K562 (cell line): Measurements from ENCODE around the gene KLHL25. TPM values are rescaled to one million over a fixed set of nuclear protein-coding genes. Genes with fewer than 3 reads are reported as not detected.

Experiments used
- ATAC-seq: fragments of 200-7000 bp; cut with Tn5 transposase; 3 replicates; pipeline ENCODE4 v1.9.1; 2020; ENCODE audit warnings: moderate library complexity
- BruUV-seq: library from RNA; stranded (reverse); fragments of 400-500 nt; replicated peaks from 2 replicates; lab custom pipeline; 2021; lab: Mats Ljungman, UMichigan
- CTCF ChIA-PET: fragments of 300-600 bp; formaldehyde crosslinking; extraction: SDS; loops from one replicate; lab custom pipeline; 2021; ENCODE audit warnings: low intra/inter-chr PET ratio; lab: Yijun Ruan, JAX
- POLR2A ChIA-PET: fragments of 300-600, 350-650 bp; sonication (Branson Sonifier 250); formaldehyde crosslinking; extraction: SDS; loops from one replicate; lab custom pipeline; 2021; ENCODE audit warnings: antibody characterized with exemption, inconsistent platforms; lab: Yijun Ruan, JAX
- DNase-seq, 4 experiments: peaks; one replicate each; pipeline versions ENCODE4 v3.0.0 to v3.0.0-alpha.2; 2011 to 2018; ENCODE audit warnings: low spot score in 3 of 4, mixed read lengths in 3 of 4; ENCODE audit errors: extremely low read depth in 1 of 4
- FAIRE-seq: peaks from 2 replicates; lab custom pipeline; 2011; peaks lifted over from hg19 to GRCh38; lab: Jason Lieb, UNC
- H2AFZ ChIP-seq: 2 replicates; pipeline ENCODE4 v1.6.0; 2011; ENCODE audit warnings: low read depth, low read length, control low read depth, inconsistent platforms
- H3K27ac ChIP-seq: fragments of 200-600 bp; 3 replicates; pipeline ENCODE4 v1.8.0; 2011; ENCODE audit warnings: low read depth, mild to moderate bottlenecking, control low read depth, inconsistent platforms, low read length, moderate library complexity, mixed read lengths; ENCODE audit errors: extremely low read depth
- H3K27me3 ChIP-seq, 2 experiments: fragments of 300-600 bp in 1 of 2; 2 replicates in 1 of 2; 3 replicates in 1 of 2; pipeline versions ENCODE4 v1.6.0 to v1.8.0; 2011; ENCODE audit warnings: inconsistent platforms in 2 of 2, low read length in 2 of 2, mild to moderate bottlenecking in 1 of 2, mixed read lengths in 1 of 2, moderate library complexity in 1 of 2; ENCODE audit not compliant: control insufficient read depth in 2 of 2, insufficient read depth in 2 of 2
- H3K36me3 ChIP-seq: fragments of 300-600 bp; 3 replicates; pipeline ENCODE4 v1.8.0; 2011; ENCODE audit warnings: mild to moderate bottlenecking, low read length, inconsistent platforms; ENCODE audit not compliant: control insufficient read depth, insufficient read depth
- H3K4me1 ChIP-seq, 2 experiments: fragments of 200-600 bp in 1 of 2; replicated peaks in 1 of 2; 2 replicates in 1 of 2; 3 replicates in 1 of 2; pipeline versions ENCODE4 v1.5.1 to v1.8.0; 2011; ENCODE audit warnings: inconsistent platforms in 2 of 2, low read length in 2 of 2, mild to moderate bottlenecking in 1 of 2, mixed read lengths in 1 of 2, moderate library complexity in 1 of 2; ENCODE audit not compliant: control insufficient read depth in 2 of 2, insufficient read depth in 2 of 2
- H3K4me2 ChIP-seq: 2 replicates; pipeline ENCODE4 v1.6.1; 2011; ENCODE audit warnings: low read length, control low read depth, inconsistent platforms, mixed read lengths; ENCODE audit not compliant: insufficient read depth
- H3K4me3 ChIP-seq: fragments of 200-600 bp; sonication (generic), shearing (Covaris generic); 2 replicates; pipeline ENCODE4 v1.5.1; 2016; ENCODE audit warnings: control low read depth, inconsistent platforms
- H3K79me2 ChIP-seq: fragments of 200-600 bp; 3 replicates; pipeline ENCODE4 v1.8.0; 2011; ENCODE audit warnings: low read length, inconsistent platforms; ENCODE audit not compliant: control insufficient read depth, insufficient read depth
- H3K9ac ChIP-seq, 2 experiments: 2 replicates each; pipeline versions ENCODE4 v1.6.0 to v1.6.1; 2011; ENCODE audit warnings: low read depth in 2 of 2, low read length in 2 of 2, control low read depth in 1 of 2, inconsistent platforms in 1 of 2, mild to moderate bottlenecking in 1 of 2, mixed read lengths in 1 of 2; ENCODE audit not compliant: insufficient read depth in 1 of 2
- H3K9me1 ChIP-seq: one replicate; pipeline ENCODE4 v1.6.0; 2011; ENCODE audit warnings: inconsistent platforms, mild to moderate bottlenecking, low read length, moderate library complexity; ENCODE audit not compliant: control insufficient read depth, insufficient read depth
- H3K9me3 ChIP-seq: replicated peaks from 2 replicates; pipeline ENCODE4 v1.5.1; 2011; ENCODE audit warnings: low read depth, low read length, inconsistent platforms; ENCODE audit not compliant: control insufficient read depth, insufficient read depth
- H4K20me1 ChIP-seq: replicated peaks from 2 replicates; pipeline ENCODE4 v1.6.1; 2011; ENCODE audit warnings: low read length, inconsistent platforms, mixed read lengths; ENCODE audit not compliant: control insufficient read depth, insufficient read depth
- GATA2 ChIP-seq: sonication (generic); formaldehyde crosslinking; IDR thresholded peaks from 2 replicates; pipeline ENCODE4 v1.4.0; 2020; ENCODE audit warnings: mild to moderate bottlenecking, missing genetic modification reagents
- HDGF ChIP-seq: fragments of 450-650 bp; IDR thresholded peaks from 2 replicates; pipeline ENCODE4 v1.6.1; 2016
- KDM2B ChIP-seq: fragments of 250-450 bp; sonication (Bioruptor Pico); IDR thresholded peaks from 2 replicates; pipeline ENCODE4 v1.8.0; 2021; ENCODE audit warnings: mild to moderate bottlenecking, moderate library complexity
- LARP7 ChIP-seq: fragments of 450-650 bp; IDR thresholded peaks from 2 replicates; pipeline ENCODE4 v1.6.1; 2016
- MAFK ChIP-seq: IDR thresholded peaks from 2 replicates; pipeline ENCODE4 v1.6.1; 2011; ENCODE audit warnings: low read length, improper control_type of control experiment
- MAZ ChIP-seq, 2 experiments: fragments of 450-650 bp in 1 of 2; sonication (generic) in 1 of 2; formaldehyde crosslinking; IDR thresholded peaks in 1 of 2; conservative IDR thresholded peaks in 1 of 2; 2 replicates each; pipeline versions ENCODE4 v1.4.0 to v1.5.0; 2020; ENCODE audit warnings: mild to moderate bottlenecking in 1 of 2, missing genetic modification reagents in 1 of 2
- MXI1 ChIP-seq: IDR thresholded peaks from 2 replicates; pipeline ENCODE4 v1.6.1; 2011; ENCODE audit warnings: low read depth, mild to moderate bottlenecking, improper control_type of control experiment, low read length
- SP1 ChIP-seq: sonication (generic); formaldehyde crosslinking; IDR thresholded peaks from 2 replicates; pipeline ENCODE4 v1.8.1; 2022; ENCODE audit warnings: mild to moderate bottlenecking, missing genetic modification reagents
- STAT5B ChIP-seq: fragments of 250-450 bp; sonication (Bioruptor Pico); IDR thresholded peaks from 2 replicates; pipeline ENCODE4 v1.8.0; 2021; ENCODE audit warnings: mild to moderate bottlenecking, inconsistent platforms
- WGBS: fragments of 100-300 bp; shearing (Covaris generic); methylation state at CpG from one replicate; pipeline ENCODE4 v1.1.6; 2016; ENCODE audit warnings: low coverage, mixed read lengths; ENCODE audit not compliant: insufficient coverage; ENCODE audit errors: missing lambda C conversion rate; 5-methylcytosine and 5-hydroxymethylcytosine counted together
- in situ Hi-C: fragments of 300-500 bp; cut with MboI; formaldehyde crosslinking; loops from 4 replicates; pipeline ENCODE4 v1.15.0; 2018; ENCODE audit warnings: inconsistent platforms, mixed read lengths
- intact Hi-C: fragments of 100-400 bp; cut with micrococcal nuclease; formaldehyde crosslinking; loops from 2 replicates; pipeline ENCODE4 v1.14.2; 2022
- polyA plus RNA-seq, 8 experiments: library from polyadenylated mRNA; depleted of rRNA in 4 of 8; stranded (reverse) in 5 of 8; unstranded in 3 of 8; fragments of >200 nt; fragmentation: Nextera tagmentation in 2 of 8; fragmentation: Illumina TruSeq in 1 of 8; extraction: Ambion mirVana in 2 of 8; extraction: Trizol in 1 of 8; gene quantifications; 2 replicates each; pipeline versions ENCODE4 v1.2.1 to v1.2.3, GENCODE V29; 2011 to 2014; ENCODE audit warnings: inconsistent platforms in 1 of 8, missing spikeins in 1 of 8
- total RNA-seq, 7 experiments: library from RNA; depleted of rRNA in 6 of 7; stranded (reverse); fragments of >200 nt in 6 of 7; fragmentation: Illumina TruSeq in 2 of 7; extraction: Trizol in 2 of 7; gene quantifications; 2 replicates each; pipeline versions ENCODE4 v1.2.1 to v1.2.3, GENCODE V29; 2011 to 2021; ENCODE audit warnings: low replicate concordance in 1 of 7
- TF ChIP-seq, protein P1 (sequence below): sonication (generic); formaldehyde crosslinking; IDR thresholded peaks from 2 replicates; pipeline ENCODE4 v1.8.0; 2023; ENCODE audit warnings: missing genetic modification reagents, mild to moderate bottlenecking, borderline replicate concordance
- TF ChIP-seq, protein P2 (sequence below): fragments of 250-450 bp; sonication (Bioruptor Pico); IDR thresholded peaks from 2 replicates; pipeline ENCODE4 v1.4.0; 2020; ENCODE audit warnings: mild to moderate bottlenecking, moderate library complexity
- TF ChIP-seq, protein P3 (sequence below): fragments of 250-450 bp; sonication (Bioruptor Pico); IDR thresholded peaks from 2 replicates; pipeline ENCODE4 v1.5.0; 2021; ENCODE audit warnings: mild to moderate bottlenecking, moderate library complexity

The KLHL25 gene
- total and polyA plus RNA-seq, 9 of the 15 experiments (the other 6 are each of a cell fraction or from before 2014, with no cell fraction given): 0.04 to 0.14 (median 0.10) TPM; not detected in 3

DNA sequence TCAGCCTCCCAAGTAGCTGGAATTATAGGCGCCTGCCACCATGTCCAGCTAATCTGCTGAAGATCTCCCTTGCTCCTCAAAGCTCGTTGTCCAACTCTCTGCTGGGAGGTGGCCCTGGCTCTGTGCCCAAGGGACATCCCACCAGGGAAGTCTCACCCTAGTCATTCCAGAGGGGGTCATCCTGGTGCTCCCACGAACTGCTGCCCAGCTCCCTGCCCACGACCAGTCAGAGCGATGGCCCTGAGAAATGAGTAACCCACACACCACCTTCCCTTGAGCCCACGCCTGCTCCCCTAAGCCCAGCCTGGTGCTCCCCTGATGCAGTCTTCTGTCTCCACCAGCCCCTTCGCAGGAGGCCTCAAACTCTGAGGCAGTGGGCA is 5.2 kb downstream of the KLHL25 start:
- no peak overlapping the region for H3K9ac ChIP-seq
- no peak for ATAC-seq
- TF ChIP-seq, protein P1, sequence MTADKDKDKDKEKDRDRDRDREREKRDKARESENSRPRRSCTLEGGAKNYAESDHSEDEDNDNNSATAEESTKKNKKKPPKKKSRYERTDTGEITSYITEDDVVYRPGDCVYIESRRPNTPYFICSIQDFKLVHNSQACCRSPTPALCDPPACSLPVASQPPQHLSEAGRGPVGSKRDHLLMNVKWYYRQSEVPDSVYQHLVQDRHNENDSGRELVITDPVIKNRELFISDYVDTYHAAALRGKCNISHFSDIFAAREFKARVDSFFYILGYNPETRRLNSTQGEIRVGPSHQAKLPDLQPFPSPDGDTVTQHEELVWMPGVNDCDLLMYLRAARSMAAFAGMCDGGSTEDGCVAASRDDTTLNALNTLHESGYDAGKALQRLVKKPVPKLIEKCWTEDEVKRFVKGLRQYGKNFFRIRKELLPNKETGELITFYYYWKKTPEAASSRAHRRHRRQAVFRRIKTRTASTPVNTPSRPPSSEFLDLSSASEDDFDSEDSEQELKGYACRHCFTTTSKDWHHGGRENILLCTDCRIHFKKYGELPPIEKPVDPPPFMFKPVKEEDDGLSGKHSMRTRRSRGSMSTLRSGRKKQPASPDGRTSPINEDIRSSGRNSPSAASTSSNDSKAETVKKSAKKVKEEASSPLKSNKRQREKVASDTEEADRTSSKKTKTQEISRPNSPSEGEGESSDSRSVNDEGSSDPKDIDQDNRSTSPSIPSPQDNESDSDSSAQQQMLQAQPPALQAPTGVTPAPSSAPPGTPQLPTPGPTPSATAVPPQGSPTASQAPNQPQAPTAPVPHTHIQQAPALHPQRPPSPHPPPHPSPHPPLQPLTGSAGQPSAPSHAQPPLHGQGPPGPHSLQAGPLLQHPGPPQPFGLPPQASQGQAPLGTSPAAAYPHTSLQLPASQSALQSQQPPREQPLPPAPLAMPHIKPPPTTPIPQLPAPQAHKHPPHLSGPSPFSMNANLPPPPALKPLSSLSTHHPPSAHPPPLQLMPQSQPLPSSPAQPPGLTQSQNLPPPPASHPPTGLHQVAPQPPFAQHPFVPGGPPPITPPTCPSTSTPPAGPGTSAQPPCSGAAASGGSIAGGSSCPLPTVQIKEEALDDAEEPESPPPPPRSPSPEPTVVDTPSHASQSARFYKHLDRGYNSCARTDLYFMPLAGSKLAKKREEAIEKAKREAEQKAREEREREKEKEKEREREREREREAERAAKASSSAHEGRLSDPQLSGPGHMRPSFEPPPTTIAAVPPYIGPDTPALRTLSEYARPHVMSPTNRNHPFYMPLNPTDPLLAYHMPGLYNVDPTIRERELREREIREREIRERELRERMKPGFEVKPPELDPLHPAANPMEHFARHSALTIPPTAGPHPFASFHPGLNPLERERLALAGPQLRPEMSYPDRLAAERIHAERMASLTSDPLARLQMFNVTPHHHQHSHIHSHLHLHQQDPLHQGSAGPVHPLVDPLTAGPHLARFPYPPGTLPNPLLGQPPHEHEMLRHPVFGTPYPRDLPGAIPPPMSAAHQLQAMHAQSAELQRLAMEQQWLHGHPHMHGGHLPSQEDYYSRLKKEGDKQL (CRISPR knock-in tag): no peak
- no peak for TF ChIP-seq MXI1
- no peak for TF ChIP-seq MAFK
- TF ChIP-seq HDGF: no peak
- TF ChIP-seq, protein P2, sequence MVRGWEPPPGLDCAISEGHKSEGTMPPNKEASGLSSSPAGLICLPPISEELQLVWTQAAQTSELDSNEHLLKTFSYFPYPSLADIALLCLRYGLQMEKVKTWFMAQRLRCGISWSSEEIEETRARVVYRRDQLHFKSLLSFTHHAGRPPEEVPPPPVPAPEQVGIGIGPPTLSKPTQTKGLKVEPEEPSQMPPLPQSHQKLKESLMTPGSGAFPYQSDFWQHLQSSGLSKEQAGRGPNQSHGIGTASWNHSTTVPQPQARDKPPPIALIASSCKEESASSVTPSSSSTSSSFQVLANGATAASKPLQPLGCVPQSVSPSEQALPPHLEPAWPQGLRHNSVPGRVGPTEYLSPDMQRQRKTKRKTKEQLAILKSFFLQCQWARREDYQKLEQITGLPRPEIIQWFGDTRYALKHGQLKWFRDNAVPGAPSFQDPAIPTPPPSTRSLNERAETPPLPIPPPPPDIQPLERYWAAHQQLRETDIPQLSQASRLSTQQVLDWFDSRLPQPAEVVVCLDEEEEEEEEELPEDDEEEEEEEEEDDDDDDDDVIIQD (CRISPR knock-in tag): no peak
- no peak for TF ChIP-seq GATA2 (CRISPR knock-in tag)
- no peak for TF ChIP-seq STAT5B
- TF ChIP-seq, protein P3, sequence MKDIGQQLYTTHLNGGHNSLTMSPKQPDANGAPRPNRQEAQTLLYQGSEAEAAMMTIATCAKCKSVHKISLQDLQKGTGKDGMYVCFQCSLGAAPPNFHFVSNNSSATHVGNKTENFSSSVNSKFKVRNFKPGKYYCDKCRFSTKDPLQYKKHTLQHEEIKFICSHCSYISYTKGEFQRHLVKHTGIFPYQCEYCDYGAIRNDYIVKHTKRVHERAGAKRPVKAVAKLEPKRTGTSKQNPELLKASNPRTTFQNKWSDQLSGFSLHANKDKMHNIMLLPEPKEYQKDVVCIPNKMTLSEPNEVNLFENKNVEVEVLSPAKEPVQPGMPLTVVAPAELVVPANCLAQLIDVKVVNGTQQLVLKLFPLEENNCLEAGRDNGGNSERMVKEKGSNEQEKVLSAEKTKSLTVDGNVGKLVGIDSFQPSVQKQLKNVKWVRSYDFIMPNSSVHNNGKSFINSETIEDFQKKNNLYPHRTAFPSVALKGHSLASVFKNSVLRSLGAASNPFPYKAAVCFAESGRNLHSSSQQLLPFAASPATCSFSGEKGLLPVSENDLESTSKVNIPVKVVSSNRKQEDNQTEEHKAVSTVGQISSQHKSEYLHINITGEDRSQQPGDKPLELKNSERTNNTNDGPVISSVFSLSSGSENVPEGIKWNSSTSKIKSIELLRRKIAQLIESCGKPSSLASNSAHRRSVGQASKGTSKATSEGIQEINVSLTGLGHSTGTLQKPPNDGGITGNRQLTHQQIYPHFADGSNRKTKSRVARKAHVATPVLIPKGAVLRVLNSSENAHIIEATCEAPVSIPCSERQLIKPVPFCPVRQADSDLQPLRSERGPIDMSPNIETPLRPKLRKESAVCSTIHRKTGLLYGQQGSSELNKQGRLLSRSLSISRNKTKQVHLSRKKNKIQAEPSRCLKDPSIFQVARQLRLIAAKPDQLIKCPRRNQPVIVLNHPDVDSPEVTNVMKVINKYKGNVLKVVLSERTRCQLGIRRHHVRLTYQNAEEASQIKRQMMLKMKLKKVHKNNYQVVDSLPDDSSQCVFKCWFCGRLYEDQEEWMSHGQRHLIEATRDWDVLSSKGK (CRISPR knock-in tag): no peak
- no peak for TF ChIP-seq KDM2B (CRISPR knock-in tag)
- no peak for TF ChIP-seq SP1 (CRISPR knock-in tag)
- no peak for TF ChIP-seq MAZ (CRISPR knock-in tag; conservative IDR thresholded peaks at IDR 0.05 in 1 of 2, IDR thresholded peaks at IDR 0.05 in 1 of 2)
- no peak for TF ChIP-seq LARP7

More for the DNA sequence above, 5.2 kb downstream of the KLHL25 start:
- 0% methylated on average over 6 of the region's 7 CpGs for WGBS
- Histone ChIP-seq H4K20me1 (0 out of 2 replicates have a peak, but pooled peaks cover 10% of the 10 kb centered on the region), H3K9me1 (no peaks in the 10 kb centered on the region), H3K79me2 (no peaks in the 10 kb centered on the region), H3K4me3 (no peak overlapping the region), H3K36me3 (no peaks in the 10 kb centered on the region), H3K4me2 (no peak overlapping the region), H3K27me3 (peaks cover 8 to 50% of the 10 kb centered on the region in 2 experiments; a peak in 4 of 5 replicates), H2AFZ (no peak overlapping the region), H3K4me1 (peaks cover 0 to 6% of the 10 kb centered on the region in 2 experiments; a peak in 2 of 5 replicates), H3K27ac (no peak overlapping the region), H3K9me3 (no peaks in the 10 kb centered on the region)
- ChIA-PET CTCF (no interaction called here), POLR2A (interaction anchor here (1.6 kb wide), 1 partner anchor 11 kb away, joined by 7 read pairs; no protein-coding TSS in a partner anchor)
- FAIRE-seq: no peak
- intact Hi-C loops (no loop called here), in situ Hi-C loops (no loop called here)
- BruUV-seq: no TSS peak
- no peak for DNase-seq
